Measurements from ENCODE around the gene B4GALT2.
A peak's percentile ranks its signal among the peaks of the same experiment; 100 is the strongest.

B4GALT2 gene

DNA sequence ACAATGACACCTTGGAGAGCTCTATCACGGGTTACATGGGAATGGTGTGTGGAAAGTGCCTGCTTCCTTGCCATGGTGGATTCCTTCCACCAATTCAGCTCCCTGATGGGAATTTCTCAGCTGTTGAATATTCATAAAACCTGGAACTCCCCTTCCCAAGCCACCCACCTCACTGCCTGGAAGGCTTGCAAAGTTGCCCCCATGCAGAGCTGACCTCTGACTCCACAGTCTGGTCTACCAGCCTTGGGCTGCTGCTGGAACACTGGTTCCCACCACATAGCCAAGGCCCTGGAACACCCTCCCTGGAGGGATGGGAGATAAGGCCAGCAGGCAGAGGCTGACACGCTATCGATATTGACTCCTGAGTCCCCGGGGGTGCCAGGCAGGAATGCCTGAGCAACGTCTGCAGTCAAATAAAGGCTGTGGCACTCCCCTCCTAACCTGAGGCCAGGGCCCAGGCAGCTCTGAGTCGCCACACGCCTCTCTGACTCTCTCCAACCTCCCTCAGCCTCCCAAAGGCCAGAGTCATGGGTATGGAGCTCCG lies 21.2 kb downstream of the B4GALT2 start:
- no peak overlapping the region for H3K4me3 ChIP-seq (ENCODE audit: control insufficient read depth, low read depth, low read length)
- no peak for DNase-seq (ENCODE audit: low read depth)
- TF ChIP-seq, protein P1, sequence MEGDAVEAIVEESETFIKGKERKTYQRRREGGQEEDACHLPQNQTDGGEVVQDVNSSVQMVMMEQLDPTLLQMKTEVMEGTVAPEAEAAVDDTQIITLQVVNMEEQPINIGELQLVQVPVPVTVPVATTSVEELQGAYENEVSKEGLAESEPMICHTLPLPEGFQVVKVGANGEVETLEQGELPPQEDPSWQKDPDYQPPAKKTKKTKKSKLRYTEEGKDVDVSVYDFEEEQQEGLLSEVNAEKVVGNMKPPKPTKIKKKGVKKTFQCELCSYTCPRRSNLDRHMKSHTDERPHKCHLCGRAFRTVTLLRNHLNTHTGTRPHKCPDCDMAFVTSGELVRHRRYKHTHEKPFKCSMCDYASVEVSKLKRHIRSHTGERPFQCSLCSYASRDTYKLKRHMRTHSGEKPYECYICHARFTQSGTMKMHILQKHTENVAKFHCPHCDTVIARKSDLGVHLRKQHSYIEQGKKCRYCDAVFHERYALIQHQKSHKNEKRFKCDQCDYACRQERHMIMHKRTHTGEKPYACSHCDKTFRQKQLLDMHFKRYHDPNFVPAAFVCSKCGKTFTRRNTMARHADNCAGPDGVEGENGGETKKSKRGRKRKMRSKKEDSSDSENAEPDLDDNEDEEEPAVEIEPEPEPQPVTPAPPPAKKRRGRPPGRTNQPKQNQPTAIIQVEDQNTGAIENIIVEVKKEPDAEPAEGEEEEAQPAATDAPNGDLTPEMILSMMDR (conservative IDR thresholded peaks at IDR 0.05; ENCODE audit: control insufficient read depth, insufficient read depth, low read depth, low read length) = no peak

DNA sequence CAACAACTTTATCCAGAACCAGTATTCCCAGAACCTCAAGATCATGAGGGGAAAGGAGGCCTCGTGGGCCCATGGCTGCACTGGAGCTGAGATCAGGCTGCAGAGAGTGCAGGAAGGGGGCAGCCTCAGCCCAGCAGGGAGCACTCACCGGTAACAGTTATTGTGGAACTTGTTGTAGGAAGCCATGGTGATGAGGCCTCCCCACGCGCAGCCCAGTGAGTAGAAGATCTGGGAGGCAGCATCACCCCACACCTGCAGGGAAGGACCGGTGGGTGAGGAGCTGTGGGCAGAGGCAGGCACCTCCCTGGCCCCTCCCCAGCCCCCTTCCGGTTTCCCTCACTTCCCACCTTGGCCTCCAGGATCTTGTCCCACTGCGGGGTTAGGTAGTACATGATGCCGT lies 23.2 kb downstream of the B4GALT2 start:
- H3K4me3 ChIP-seq (ENCODE audit: control insufficient read depth, low read depth, low read length) = no peak overlapping the region
- DNase-seq (ENCODE audit: low read depth) = no peak
- TF ChIP-seq, protein P1 (conservative IDR thresholded peaks at IDR 0.05; ENCODE audit: control insufficient read depth, insufficient read depth, low read depth, low read length) = no peak

DNA sequence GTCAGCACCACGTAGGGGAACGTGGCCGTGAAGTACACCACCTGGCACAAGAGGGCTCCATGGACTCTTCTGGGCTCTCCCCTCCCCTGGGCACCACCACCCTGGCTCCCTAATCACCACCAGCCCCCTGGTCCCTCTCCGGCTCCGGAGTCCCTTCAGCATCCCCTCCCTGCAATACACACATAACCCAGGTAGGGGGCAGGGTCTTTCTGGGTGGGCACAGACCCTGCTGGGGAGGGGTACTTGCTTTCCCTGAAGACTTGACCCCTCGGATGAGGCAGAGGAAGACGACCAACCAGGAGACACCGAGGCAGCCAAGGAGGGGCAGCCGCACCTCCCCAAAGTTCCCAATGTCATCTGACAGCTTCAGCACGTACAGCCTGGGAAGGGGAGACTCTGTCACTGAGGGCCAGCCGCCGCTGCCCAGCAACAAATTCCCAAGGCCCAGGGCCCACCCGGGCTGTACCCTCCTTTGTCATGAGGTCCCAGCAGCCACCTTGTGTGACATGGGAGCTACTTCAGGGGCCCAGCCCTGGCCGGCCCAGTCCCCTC lies 23.7 kb downstream of the B4GALT2 start:
- no peak for DNase-seq (ENCODE audit: low read depth)
- TF ChIP-seq, protein P1 (conservative IDR thresholded peaks at IDR 0.05; ENCODE audit: control insufficient read depth, insufficient read depth, low read depth, low read length) = peak; percentile 21
- H3K4me3 ChIP-seq (ENCODE audit: control insufficient read depth, low read depth, low read length) = no peak overlapping the region

- DNase-seq (ENCODE audit: low read depth) = no peak
- TF ChIP-seq, protein P1 (conservative IDR thresholded peaks at IDR 0.05; ENCODE audit: control insufficient read depth, insufficient read depth, low read depth, low read length) = no peak
- no peak overlapping the region for H3K4me3 ChIP-seq (ENCODE audit: control insufficient read depth, low read depth, low read length)
These were observed 29.2 kb downstream of the B4GALT2 start for GRCh38 chr1:44008259-44008658.

DNA sequence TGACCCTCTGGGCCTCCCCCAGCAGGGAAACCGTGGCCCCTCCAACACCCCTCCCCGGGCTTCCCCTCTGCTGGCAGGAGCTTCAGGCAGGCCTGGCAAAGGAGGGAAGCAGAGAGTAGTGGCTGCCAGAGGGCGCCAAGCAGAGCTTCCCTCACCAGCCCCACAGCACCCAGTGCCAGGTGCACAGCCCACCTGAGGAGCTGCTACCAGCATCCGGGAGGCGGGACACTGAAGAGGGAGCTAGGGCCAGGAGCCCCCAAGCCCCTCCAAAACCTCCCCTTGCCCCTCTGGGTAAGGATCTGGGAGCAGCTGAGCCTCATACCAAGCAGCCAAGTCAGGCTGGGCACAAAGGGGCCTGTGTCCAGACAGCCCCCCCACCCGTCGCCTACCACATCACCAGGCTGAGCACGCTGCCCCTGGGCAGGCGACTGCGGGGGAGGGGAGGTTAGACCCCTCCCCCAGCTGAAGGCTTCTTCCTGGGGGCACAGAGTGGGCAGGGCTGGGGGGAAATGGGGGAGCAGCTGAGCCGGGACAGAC lies 32.0 kb downstream of the B4GALT2 start:
- TF ChIP-seq, protein P1 (conservative IDR thresholded peaks at IDR 0.05; ENCODE audit: control insufficient read depth, insufficient read depth, low read depth, low read length) = no peak
- H3K4me3 ChIP-seq (ENCODE audit: control insufficient read depth, low read depth, low read length) = no peak overlapping the region
- DNase-seq (ENCODE audit: low read depth) = no peak

- TF ChIP-seq, protein P1 (conservative IDR thresholded peaks at IDR 0.05; ENCODE audit: control insufficient read depth, insufficient read depth, low read depth, low read length) = no peak
- no peak overlapping the region for H3K4me3 ChIP-seq (ENCODE audit: control insufficient read depth, low read depth, low read length)
- no peak for DNase-seq (ENCODE audit: low read depth)
These were observed 33.4 kb downstream of the B4GALT2 start for GRCh38 chr1:44012404-44012803.

Data from fibroblast of mammary gland (primary cell).